ENCODE results near the gene GMIP.

- TF ChIP-seq EP300 (IDR thresholded peaks at IDR 0.05; ENCODE audit: borderline replicate concordance) (no peak), RAD21 (IDR thresholded peaks at IDR 0.05; ENCODE audit: low read depth) (no peak), NFIC (IDR thresholded peaks at IDR 0.05) (no peak), TAF1 (IDR thresholded peaks at IDR 0.05; ENCODE audit: low read depth) (no peak), FOXM1 (IDR thresholded peaks at IDR 0.05; ENCODE audit: borderline replicate concordance, low read depth) (no peak), CEBPB (IDR thresholded peaks at IDR 0.05) (no peak), CREB1 (IDR thresholded peaks at IDR 0.05; ENCODE audit: low read depth) (no peak)
Observed at GRCh38 chr19:19653597-19654147, 10.2 kb upstream of the GMIP start.

Data from Ishikawa (cell line).